NCI-H2196 (cell line): ENCODE results near the gene USP26.
"Not testable (repeated sequence)": the region's sequence is repeated elsewhere in the genome, so short reads cannot be mapped to it uniquely, and the experiment has no call there.

Experiments used
- DNase-seq: peaks from one replicate; lab custom pipeline; 2025; ENCODE audit not compliant: unreplicated experiment; lab: John Stamatoyannopoulos, UW

USP26 gene

GRCh38 chrX:133033010-133033409 lies 63.9 kb downstream of the USP26 start:
- no peak for DNase-seq

GRCh38 chrX:133018229-133018628 lies 78.7 kb downstream of the USP26 start:
- DNase-seq: no peak

GRCh38 chrX:133007458-133007857 lies 89.5 kb downstream of the USP26 start:
- DNase-seq: no peak

- no peak for DNase-seq
These were observed 91.3 kb downstream of the USP26 start for GRCh38 chrX:133005616-133006015.

GRCh38 chrX:133005042-133005441 lies 91.9 kb downstream of the USP26 start:
- DNase-seq: no peak

- no peak for DNase-seq
These were observed 97.7 kb downstream of the USP26 start for GRCh38 chrX:132999209-132999608.

- no peak for DNase-seq
These were observed 106.1 kb downstream of the USP26 start for GRCh38 chrX:132990835-132991234.

GRCh38 chrX:132986556-132986955 lies 110.4 kb downstream of the USP26 start:
- DNase-seq: no peak

GRCh38 chrX:132984058-132984650 lies 112.8 kb downstream of the USP26 start:
- DNase-seq: no peak

- no peak for DNase-seq
These were observed 113.4 kb downstream of the USP26 start for GRCh38 chrX:132983496-132983895.

GRCh38 chrX:132980035-132980434 lies 116.9 kb downstream of the USP26 start:
- not testable (repeated sequence) for DNase-seq
